BE2C (cell line): ENCODE data around the gene CFAP20DC.

Experiments
- DNase-seq: peaks from one replicate; pipeline ENCODE4 v3.0.0-alpha.2; 2020
- H3K27me3 ChIP-seq: fragments of 250-450 bp; sonication (Bioruptor Pico); 2 replicates; pipeline ENCODE4 v1.5.1; 2020; ENCODE audit warnings: mild to moderate bottlenecking
- H3K36me3 ChIP-seq: fragments of 250-450 bp; sonication (Bioruptor Pico); 2 replicates; pipeline ENCODE4 v1.5.1; 2020; ENCODE audit warnings: mild to moderate bottlenecking
- H3K4me1 ChIP-seq: fragments of 250-450 bp; sonication (Bioruptor Pico); 2 replicates; pipeline ENCODE4 v1.5.1; 2020
- H3K4me3 ChIP-seq: 2 replicates; pipeline ENCODE4 v1.5.1; 2011; ENCODE audit warnings: low read depth, low read length
- H3K9me3 ChIP-seq: fragments of 250-450 bp; sonication (Bioruptor Pico); 2 replicates; pipeline ENCODE4 v1.5.1; 2020
- TF ChIP-seq, protein P1 (sequence below): IDR thresholded peaks from 2 replicates; pipeline ENCODE4 v1.5.1; 2012; ENCODE audit warnings: mild to moderate bottlenecking, low read depth, low read length

Gene CFAP20DC

GRCh38 chr3:58955308-58955707 lies 94.5 kb downstream of the CFAP20DC start:
- TF ChIP-seq, protein P1, sequence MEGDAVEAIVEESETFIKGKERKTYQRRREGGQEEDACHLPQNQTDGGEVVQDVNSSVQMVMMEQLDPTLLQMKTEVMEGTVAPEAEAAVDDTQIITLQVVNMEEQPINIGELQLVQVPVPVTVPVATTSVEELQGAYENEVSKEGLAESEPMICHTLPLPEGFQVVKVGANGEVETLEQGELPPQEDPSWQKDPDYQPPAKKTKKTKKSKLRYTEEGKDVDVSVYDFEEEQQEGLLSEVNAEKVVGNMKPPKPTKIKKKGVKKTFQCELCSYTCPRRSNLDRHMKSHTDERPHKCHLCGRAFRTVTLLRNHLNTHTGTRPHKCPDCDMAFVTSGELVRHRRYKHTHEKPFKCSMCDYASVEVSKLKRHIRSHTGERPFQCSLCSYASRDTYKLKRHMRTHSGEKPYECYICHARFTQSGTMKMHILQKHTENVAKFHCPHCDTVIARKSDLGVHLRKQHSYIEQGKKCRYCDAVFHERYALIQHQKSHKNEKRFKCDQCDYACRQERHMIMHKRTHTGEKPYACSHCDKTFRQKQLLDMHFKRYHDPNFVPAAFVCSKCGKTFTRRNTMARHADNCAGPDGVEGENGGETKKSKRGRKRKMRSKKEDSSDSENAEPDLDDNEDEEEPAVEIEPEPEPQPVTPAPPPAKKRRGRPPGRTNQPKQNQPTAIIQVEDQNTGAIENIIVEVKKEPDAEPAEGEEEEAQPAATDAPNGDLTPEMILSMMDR: no peak
- Histone ChIP-seq H3K27me3 (no peaks in the 10 kb centered on the region), H3K4me3 (no peak overlapping the region), H3K36me3 (no peaks in the 10 kb centered on the region), H3K9me3 (no peaks in the 10 kb centered on the region), H3K4me1 (no peaks in the 10 kb centered on the region)
- DNase-seq: no peak

- TF ChIP-seq, protein P1: no peak
- Histone ChIP-seq H3K36me3 (no peaks in the 10 kb centered on the region), H3K9me3 (no peaks in the 10 kb centered on the region), H3K4me3 (no peak overlapping the region), H3K27me3 (no peaks in the 10 kb centered on the region), H3K4me1 (no peaks in the 10 kb centered on the region)
- no peak for DNase-seq
These were observed 96.5 kb downstream of the CFAP20DC start for GRCh38 chr3:58953288-58953687.

- TF ChIP-seq, protein P1: no peak
- no peak for DNase-seq
- H3K4me1 ChIP-seq: no peaks in the 10 kb centered on the region
- no peaks in the 10 kb centered on the region for H3K27me3 ChIP-seq
- H3K4me3 ChIP-seq: no peak overlapping the region
- H3K36me3 ChIP-seq: no peaks in the 10 kb centered on the region
- no peaks in the 10 kb centered on the region for H3K9me3 ChIP-seq
These were observed 97.5 kb downstream of the CFAP20DC start for GRCh38 chr3:58952128-58952917.

- no peaks in the 10 kb centered on the region for H3K27me3 ChIP-seq
- TF ChIP-seq, protein P1: no peak
- no peaks in the 10 kb centered on the region for H3K36me3 ChIP-seq
- no peaks in the 10 kb centered on the region for H3K4me1 ChIP-seq
- H3K9me3 ChIP-seq: no peaks in the 10 kb centered on the region
- no peak overlapping the region for H3K4me3 ChIP-seq
- no peak for DNase-seq
These were observed 101.8 kb downstream of the CFAP20DC start for GRCh38 chr3:58948018-58948417.

DNA sequence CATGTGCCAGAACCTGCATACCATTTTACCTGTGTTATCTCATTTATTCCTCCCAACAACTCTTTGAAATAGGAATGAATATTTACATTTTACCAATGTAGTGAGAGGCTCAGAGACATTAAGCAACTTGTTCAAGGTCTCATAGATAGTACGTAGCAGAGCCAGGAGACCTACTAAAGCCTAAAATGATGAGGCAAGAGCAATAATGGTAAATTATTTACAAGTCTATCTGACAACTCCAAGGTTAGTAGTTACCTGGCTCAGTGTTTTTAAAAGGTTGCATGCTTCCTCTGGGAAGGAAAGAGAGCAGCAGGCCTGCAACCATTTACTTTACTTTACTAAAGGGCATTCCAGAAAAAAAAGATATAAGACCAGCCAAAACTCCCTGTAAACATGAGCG lies 103.0 kb downstream of the CFAP20DC start:
- Histone ChIP-seq H3K4me1 (no peaks in the 10 kb centered on the region), H3K4me3 (no peak overlapping the region), H3K27me3 (no peaks in the 10 kb centered on the region), H3K9me3 (no peaks in the 10 kb centered on the region), H3K36me3 (no peaks in the 10 kb centered on the region)
- DNase-seq: no peak
- TF ChIP-seq, protein P1: no peak

- H3K4me1 ChIP-seq: no peaks in the 10 kb centered on the region
- no peak overlapping the region for H3K4me3 ChIP-seq
- H3K36me3 ChIP-seq: no peaks in the 10 kb centered on the region
- H3K9me3 ChIP-seq: no peaks in the 10 kb centered on the region
- TF ChIP-seq, protein P1: no peak
- no peak for DNase-seq
- H3K27me3 ChIP-seq: no peaks in the 10 kb centered on the region
These were observed 111.8 kb downstream of the CFAP20DC start for GRCh38 chr3:58938057-58938456.
